Keratinocyte (primary cell): ENCODE measurements around the gene MELTF. TPM values are rescaled to one million over a fixed set of nuclear protein-coding genes. Genes with fewer than 3 reads are reported as not detected.

Experiments
- DNase-seq: peaks from one replicate; pipeline ENCODE4 v3.0.0-alpha.2; 2011; ENCODE audit warnings: low read depth, missing footprints, low spot score
- FAIRE-seq: peaks from 2 replicates; lab custom pipeline; 2011; peaks lifted over from hg19 to GRCh38; lab: Jason Lieb, UNC
- H2AFZ ChIP-seq: 2 replicates; pipeline ENCODE4 v1.6.0; 2012; ENCODE audit warnings: low read length, control low read depth, inconsistent platforms; ENCODE audit not compliant: control insufficient read depth
- H3K27ac ChIP-seq: 2 replicates; pipeline ENCODE4 v1.5.1; 2011; ENCODE audit warnings: low read length; ENCODE audit not compliant: control insufficient read depth, insufficient read depth
- H3K27me3 ChIP-seq: 3 replicates; pipeline ENCODE4 v1.6.0; 2011; ENCODE audit warnings: low read length; ENCODE audit not compliant: control insufficient read depth, insufficient read depth; ENCODE audit errors: extremely low read depth
- H3K36me3 ChIP-seq, 2 experiments: 2 replicates in 1 of 2; 3 replicates in 1 of 2; pipeline ENCODE4 v1.5.1; 2011; ENCODE audit warnings: low read length in 2 of 2, mild to moderate bottlenecking in 1 of 2; ENCODE audit not compliant: control insufficient read depth in 2 of 2, insufficient read depth in 2 of 2; ENCODE audit errors: extremely low read depth in 1 of 2
- H3K4me1 ChIP-seq: 3 replicates; pipeline ENCODE4 v1.5.1; 2011; ENCODE audit warnings: low read length; ENCODE audit not compliant: control insufficient read depth, insufficient read depth; ENCODE audit errors: extremely low read depth
- H3K4me2 ChIP-seq: 3 replicates; pipeline ENCODE4 v1.6.0; 2011; ENCODE audit warnings: low read depth, low read length; ENCODE audit not compliant: control insufficient read depth, insufficient read depth; ENCODE audit errors: extremely low read depth
- H3K4me3 ChIP-seq, 3 experiments: fragments of 200-600 bp in 1 of 3; sonication (generic) in 1 of 3; 2 replicates in 2 of 3; 3 replicates in 1 of 3; pipeline ENCODE4 v1.5.1; 2011 to 2016; ENCODE audit warnings: low read length in 3 of 3, mild to moderate bottlenecking in 3 of 3, control low read depth in 2 of 3, inconsistent platforms in 1 of 3, low read depth in 1 of 3, mixed read lengths in 1 of 3, mixed run types in 1 of 3, moderate library complexity in 1 of 3; ENCODE audit not compliant: control insufficient read depth in 2 of 3, insufficient read depth in 2 of 3; ENCODE audit errors: extremely low read depth in 1 of 3
- H3K79me2 ChIP-seq: 2 replicates; pipeline ENCODE4 v1.6.0; 2012; ENCODE audit warnings: low read length; ENCODE audit not compliant: control insufficient read depth, insufficient read depth
- H3K9ac ChIP-seq: 3 replicates; pipeline ENCODE4 v1.6.0; 2011; ENCODE audit warnings: low read length; ENCODE audit not compliant: control insufficient read depth, insufficient read depth; ENCODE audit errors: extremely low read depth
- H3K9me1 ChIP-seq: 3 replicates; pipeline ENCODE4 v1.6.0; 2011; ENCODE audit warnings: low read length; ENCODE audit not compliant: control insufficient read depth, insufficient read depth; ENCODE audit errors: extremely low read depth
- H3K9me3 ChIP-seq: 2 replicates; pipeline ENCODE4 v1.5.1; 2012; ENCODE audit warnings: low read depth, low read length; ENCODE audit not compliant: control insufficient read depth
- H4K20me1 ChIP-seq: 3 replicates; pipeline ENCODE4 v1.6.0; 2011; ENCODE audit warnings: low read length; ENCODE audit not compliant: control insufficient read depth, insufficient read depth; ENCODE audit errors: extremely low read depth
- EZH2 ChIP-seq: IDR thresholded peaks from one replicate; pipeline ENCODE4 v1.6.1; 2012; ENCODE audit warnings: inconsistent platforms, mild to moderate bottlenecking, low read length, moderate library complexity
- dilution Hi-C: fragments of 300-500 bp; cut with MboI; formaldehyde crosslinking; loops from one replicate; pipeline ENCODE4 v1.7.0; 2020; ENCODE audit warnings: low sequenced_read_pairs; ENCODE audit not compliant: extremely low pct_ligation_motif_present
- polyA plus RNA-seq, 5 experiments: library from polyadenylated mRNA; depleted of rRNA in 3 of 5; stranded (reverse) in 3 of 5; stranded (forward) in 1 of 5; unstranded in 1 of 5; fragments of >200 nt; gene quantifications; 1 replicate in 1 of 5; 2 replicates in 3 of 5; 3 replicates in 1 of 5; pipeline versions ENCODE4 v1.2.1 to v1.2.3, GENCODE V29; 2011 to 2012; ENCODE audit warnings: missing spikeins in 2 of 5, low read depth in 1 of 5, low replicate concordance in 1 of 5
- TF ChIP-seq, protein P1 (sequence below), 3 experiments: IDR thresholded peaks in 1 of 3; conservative IDR thresholded peaks in 1 of 3; optimal IDR thresholded peaks in 1 of 3; 2 replicates in 2 of 3; 3 replicates in 1 of 3; pipeline versions ENCODE3 to v1.5.1; 2011; ENCODE audit warnings: low read length in 3 of 3, mild to moderate bottlenecking in 3 of 3, moderate library complexity in 2 of 3, control low read depth in 1 of 3, inconsistent platforms in 1 of 3; ENCODE audit not compliant: insufficient read depth in 2 of 3; ENCODE audit errors: extremely low read depth in 1 of 3

Gene MELTF
- polyA plus RNA-seq, 1 donor (not counting 4 experiments of a cell fraction or from before 2014, with no cell fraction given), result 6.0 TPM

DNA sequence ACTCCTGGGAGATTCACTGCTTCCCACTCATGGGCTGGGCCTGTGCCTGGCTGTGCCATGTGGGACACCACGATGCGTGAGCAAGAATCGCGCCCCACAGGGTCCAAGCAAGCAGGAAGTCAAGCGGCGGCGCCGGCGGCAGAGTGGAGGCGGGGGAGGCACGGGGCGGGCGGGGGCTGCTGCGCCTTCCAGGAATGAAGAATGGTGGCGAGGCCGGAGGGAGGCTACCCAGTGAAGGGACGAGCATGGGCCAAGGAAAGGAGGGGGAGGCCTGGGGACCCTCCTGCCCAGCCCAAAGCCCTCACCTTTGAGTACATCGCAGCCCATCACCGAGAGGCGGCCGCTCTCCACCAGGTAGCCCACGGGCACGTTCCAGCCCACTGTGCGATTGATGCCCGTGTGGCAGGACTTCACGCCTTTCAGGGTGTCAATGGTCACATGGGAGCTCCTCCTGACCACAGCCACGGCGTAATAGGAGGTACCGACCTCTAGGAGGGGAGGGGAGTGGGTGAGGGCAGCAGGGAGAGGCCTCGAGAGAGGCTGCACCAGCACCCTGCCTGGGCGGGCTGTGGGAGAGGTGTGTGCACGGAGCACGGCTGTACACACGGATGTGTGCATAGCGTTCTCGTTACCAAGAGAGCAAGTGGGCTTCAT, 5.5 kb downstream of the MELTF start:
- FAIRE-seq (no peak), DNase-seq (no peak)
- H3K4me1 ChIP-seq, result peaks cover 3% of the 10 kb centered on the region
- no peaks in the 10 kb centered on the region for H3K9me1 ChIP-seq
- H3K79me2 ChIP-seq, result no peaks in the 10 kb centered on the region
- H3K9me3 ChIP-seq, result no peaks in the 10 kb centered on the region
- no peaks in the 10 kb centered on the region for H3K36me3 ChIP-seq
- TF ChIP-seq EZH2, result no peak
- TF ChIP-seq, protein P1, sequence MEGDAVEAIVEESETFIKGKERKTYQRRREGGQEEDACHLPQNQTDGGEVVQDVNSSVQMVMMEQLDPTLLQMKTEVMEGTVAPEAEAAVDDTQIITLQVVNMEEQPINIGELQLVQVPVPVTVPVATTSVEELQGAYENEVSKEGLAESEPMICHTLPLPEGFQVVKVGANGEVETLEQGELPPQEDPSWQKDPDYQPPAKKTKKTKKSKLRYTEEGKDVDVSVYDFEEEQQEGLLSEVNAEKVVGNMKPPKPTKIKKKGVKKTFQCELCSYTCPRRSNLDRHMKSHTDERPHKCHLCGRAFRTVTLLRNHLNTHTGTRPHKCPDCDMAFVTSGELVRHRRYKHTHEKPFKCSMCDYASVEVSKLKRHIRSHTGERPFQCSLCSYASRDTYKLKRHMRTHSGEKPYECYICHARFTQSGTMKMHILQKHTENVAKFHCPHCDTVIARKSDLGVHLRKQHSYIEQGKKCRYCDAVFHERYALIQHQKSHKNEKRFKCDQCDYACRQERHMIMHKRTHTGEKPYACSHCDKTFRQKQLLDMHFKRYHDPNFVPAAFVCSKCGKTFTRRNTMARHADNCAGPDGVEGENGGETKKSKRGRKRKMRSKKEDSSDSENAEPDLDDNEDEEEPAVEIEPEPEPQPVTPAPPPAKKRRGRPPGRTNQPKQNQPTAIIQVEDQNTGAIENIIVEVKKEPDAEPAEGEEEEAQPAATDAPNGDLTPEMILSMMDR (optimal IDR thresholded peaks at IDR 0.05 in 1 of 3, IDR thresholded peaks at IDR 0.05 in 1 of 3, conservative IDR thresholded peaks at IDR 0.05 in 1 of 3; ENCODE audit: extremely low read depth in 1 of 3, insufficient read depth in 2 of 3, low read length in 3 of 3), result no peak
- no peak overlapping the region for H3K9ac ChIP-seq
- dilution Hi-C loops, result no loop called here
- no peak overlapping the region for H2AFZ ChIP-seq
- no peak overlapping the region for H3K4me3 ChIP-seq
- no peak overlapping the region for H3K27ac ChIP-seq
- H4K20me1 ChIP-seq, result no peaks in the 10 kb centered on the region
- H3K27me3 ChIP-seq, result no peaks in the 10 kb centered on the region
- no peak overlapping the region for H3K4me2 ChIP-seq

DNA sequence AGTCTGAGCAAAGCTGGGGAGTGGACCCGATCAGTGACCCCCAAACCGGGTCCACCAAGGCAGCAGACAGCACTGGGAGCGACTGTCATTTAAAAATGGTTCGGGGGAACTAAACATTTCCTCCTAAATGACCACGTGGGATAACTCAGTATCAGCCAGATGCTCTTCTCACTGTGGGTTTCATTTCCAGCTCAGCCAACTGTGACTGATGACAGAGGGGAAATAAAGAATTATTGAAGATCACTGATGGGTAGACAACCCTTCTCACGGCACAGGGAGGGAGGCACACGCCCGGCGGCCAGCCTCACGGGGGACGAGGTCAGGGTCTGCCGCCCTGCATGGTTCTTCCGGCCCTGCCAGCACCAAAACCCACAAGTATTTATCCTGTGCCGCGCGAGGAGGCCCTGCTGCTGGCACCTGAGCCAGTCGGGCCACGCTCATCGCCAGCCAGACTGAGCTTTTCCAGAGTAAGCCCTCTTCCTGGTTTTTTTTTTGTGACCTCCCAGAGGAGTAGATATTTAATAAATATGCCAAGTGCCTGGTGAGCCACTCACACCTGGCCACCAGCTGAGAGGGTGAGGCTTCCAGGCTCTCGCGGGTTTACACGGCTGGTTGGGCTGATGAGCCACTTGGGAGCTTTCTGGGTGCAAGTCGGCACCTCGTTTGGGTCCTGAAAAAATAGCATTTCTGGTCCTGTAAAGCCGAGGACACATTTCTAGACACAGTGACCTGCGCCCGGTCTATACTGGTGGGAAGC, 6.2 kb downstream of the MELTF start:
- Histone ChIP-seq H4K20me1 (no peaks in the 10 kb centered on the region), H2AFZ (no peak overlapping the region), H3K79me2 (no peaks in the 10 kb centered on the region), H3K27ac (no peak overlapping the region), H3K27me3 (no peaks in the 10 kb centered on the region), H3K4me1 (no peaks in the 10 kb centered on the region), H3K4me2 (no peak overlapping the region), H3K9me3 (no peaks in the 10 kb centered on the region), H3K9ac (no peak overlapping the region), H3K4me3 (no peak overlapping the region), H3K9me1 (no peaks in the 10 kb centered on the region), H3K36me3 (no peaks in the 10 kb centered on the region)
- FAIRE-seq, result no peak
- TF ChIP-seq EZH2, result no peak
- TF ChIP-seq, protein P1 (optimal IDR thresholded peaks at IDR 0.05 in 1 of 3, IDR thresholded peaks at IDR 0.05 in 1 of 3, conservative IDR thresholded peaks at IDR 0.05 in 1 of 3; ENCODE audit: extremely low read depth in 1 of 3, insufficient read depth in 2 of 3, low read length in 3 of 3), result no peak
- dilution Hi-C loops, result no loop called here
- no peak for DNase-seq
